ENCODE data around the gene SFT2D3.
A peak's percentile ranks its signal among the peaks of the same experiment; 100 is the strongest.

The SFT2D3 gene

DNA sequence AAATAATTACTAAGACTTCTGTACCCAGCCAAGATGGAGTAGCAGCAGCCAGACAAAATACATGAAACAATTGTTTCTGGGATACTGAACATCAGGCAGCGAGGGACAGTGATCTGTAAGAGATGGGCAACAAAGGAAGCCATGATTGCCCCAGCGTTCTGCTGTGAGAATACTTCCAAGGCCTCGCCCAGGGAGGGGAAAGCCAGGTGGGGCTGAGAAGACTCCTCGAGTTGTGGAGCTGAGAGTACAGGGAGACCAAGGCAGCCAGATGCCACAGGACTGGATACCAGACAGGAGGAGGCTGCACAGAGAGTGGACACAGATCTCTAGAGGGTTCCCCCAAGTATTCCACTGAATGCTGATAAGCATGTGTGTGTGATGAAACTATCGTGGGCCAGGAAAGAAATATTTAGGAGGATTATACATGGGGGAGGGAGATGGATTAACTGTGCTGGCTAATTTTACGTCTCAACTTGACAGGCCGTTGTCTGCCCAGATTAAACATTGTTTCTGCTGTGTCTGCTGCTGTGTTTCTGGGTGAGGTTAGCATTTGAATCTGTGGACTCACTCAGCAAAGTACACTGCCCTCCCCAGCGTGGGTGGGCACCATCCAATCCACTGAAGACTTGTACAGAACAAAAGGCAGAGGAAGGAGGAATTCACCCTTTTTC, 15.8 kb upstream of the SFT2D3 start:
- no peak for DNase-seq (ENCODE audit: low spot score)
- TF ChIP-seq, protein P1, sequence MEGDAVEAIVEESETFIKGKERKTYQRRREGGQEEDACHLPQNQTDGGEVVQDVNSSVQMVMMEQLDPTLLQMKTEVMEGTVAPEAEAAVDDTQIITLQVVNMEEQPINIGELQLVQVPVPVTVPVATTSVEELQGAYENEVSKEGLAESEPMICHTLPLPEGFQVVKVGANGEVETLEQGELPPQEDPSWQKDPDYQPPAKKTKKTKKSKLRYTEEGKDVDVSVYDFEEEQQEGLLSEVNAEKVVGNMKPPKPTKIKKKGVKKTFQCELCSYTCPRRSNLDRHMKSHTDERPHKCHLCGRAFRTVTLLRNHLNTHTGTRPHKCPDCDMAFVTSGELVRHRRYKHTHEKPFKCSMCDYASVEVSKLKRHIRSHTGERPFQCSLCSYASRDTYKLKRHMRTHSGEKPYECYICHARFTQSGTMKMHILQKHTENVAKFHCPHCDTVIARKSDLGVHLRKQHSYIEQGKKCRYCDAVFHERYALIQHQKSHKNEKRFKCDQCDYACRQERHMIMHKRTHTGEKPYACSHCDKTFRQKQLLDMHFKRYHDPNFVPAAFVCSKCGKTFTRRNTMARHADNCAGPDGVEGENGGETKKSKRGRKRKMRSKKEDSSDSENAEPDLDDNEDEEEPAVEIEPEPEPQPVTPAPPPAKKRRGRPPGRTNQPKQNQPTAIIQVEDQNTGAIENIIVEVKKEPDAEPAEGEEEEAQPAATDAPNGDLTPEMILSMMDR (IDR thresholded peaks at IDR 0.05; ENCODE audit: extremely low read depth, missing control alignments), result no peak

DNA sequence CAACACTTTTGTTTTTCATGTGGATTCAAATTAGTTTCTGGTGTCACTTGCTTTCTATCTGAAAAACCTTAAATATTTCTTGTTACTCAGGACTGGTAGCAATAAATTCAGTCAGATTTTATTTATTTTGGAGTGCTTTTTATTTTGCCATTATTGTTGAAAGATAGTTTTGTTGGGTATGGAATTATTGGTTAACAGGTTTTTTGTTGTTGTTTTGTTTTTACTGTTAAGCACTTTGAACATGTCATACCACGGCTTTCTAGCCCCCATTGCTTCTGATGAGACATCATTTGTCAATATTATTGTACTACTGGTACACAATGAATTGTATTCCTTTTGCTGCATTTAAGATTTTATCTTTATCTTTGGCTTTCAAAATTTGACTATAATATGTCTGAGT, 12.9 kb upstream of the SFT2D3 start:
- TF ChIP-seq, protein P1 (IDR thresholded peaks at IDR 0.05; ENCODE audit: extremely low read depth, missing control alignments), result no peak
- no peak for DNase-seq (ENCODE audit: low spot score)

DNA sequence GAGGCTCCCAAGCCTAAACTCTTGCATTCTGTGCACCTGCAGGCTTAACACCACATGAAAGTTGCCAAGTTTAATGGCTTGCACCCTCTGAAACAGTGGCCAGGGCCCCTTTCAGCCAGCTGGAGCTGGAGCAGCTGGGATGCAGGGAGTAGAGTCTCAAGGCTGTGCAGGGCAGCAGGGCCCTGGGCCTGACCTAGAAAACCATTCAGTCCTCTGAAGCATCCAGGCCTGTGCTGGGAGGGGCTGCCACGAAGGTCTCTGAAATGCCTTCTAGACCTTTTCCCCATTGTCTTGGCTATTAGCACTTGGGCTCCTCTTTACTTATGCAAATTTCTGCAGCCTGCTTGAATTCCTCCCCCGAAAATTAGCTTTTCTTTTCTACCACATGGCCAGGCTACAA, 10.6 kb upstream of the SFT2D3 start:
- TF ChIP-seq, protein P1 (IDR thresholded peaks at IDR 0.05; ENCODE audit: extremely low read depth, missing control alignments), result no peak
- no peak for DNase-seq (ENCODE audit: low spot score)

DNA sequence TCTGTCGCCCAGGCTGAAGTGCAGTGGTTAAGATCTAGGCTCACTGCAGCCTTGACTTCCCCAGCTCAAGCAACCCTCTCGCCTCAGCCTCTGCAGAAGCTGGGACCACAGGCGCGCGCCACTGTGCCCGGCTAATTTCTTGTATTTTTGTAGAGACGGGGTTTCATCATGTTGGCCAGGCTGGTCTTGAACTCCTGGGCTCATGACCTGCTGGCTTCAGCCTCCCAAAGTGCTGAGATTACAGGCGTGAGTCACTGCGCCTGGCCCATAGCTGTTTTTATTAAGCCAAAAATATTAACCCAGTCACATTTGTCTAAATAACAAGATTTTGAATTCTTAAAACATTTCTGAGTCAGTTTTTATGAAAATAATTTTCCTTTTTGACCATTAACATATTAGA, 6.3 kb upstream of the SFT2D3 start:
- TF ChIP-seq, protein P1 (IDR thresholded peaks at IDR 0.05; ENCODE audit: extremely low read depth, missing control alignments), result no peak
- no peak for DNase-seq (ENCODE audit: low spot score)

DNA sequence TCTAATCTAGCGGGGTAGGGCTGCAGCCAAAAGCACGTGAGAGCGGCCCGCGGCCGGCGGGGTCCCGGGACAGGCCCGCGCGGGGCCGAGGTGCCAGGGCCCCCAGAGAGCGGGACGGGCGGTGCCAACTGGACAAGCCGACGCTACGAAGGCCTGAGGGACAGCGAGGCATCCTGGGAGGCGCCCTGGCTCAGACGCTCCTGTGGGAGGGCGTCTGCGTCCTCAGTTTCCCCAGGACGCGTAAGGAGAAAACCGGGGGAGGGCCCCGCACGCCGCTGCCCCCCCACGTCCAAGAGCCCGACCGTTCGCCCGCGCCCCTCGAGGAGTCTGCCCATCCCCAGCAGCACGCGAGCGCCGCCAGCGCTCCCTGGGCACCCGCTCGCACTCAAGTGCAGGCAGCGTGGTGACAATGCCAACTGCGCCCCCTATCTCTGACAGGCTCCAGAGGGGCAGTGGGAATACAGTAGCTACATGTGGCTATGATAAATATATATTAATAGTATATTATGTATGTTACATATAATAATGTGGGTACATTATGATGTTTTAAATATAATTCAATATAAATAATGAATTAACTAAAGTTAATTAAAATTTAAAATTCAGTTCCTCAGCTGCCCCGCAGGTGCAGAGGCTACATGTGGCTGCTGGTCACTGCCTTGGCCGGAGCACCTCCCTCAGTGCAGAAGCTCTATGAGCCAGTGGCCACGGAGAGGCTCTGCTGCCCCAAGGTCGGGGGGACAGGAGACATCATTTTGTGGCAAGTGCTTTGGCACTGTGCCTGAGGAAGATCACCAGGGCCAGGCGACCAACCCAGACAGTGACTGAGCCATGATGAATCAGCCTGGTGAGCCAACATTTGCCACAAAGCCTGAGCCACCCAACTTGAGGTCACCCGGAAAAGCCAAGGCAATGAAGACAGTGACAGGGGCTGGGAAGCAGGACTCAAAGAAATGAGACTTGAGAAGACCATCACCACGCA, 5.5 kb upstream of the SFT2D3 start:
- TF ChIP-seq, protein P1 (IDR thresholded peaks at IDR 0.05; ENCODE audit: extremely low read depth, missing control alignments), result peak; percentile 9
- DNase-seq (ENCODE audit: low spot score), result peak; percentile 43

DNA sequence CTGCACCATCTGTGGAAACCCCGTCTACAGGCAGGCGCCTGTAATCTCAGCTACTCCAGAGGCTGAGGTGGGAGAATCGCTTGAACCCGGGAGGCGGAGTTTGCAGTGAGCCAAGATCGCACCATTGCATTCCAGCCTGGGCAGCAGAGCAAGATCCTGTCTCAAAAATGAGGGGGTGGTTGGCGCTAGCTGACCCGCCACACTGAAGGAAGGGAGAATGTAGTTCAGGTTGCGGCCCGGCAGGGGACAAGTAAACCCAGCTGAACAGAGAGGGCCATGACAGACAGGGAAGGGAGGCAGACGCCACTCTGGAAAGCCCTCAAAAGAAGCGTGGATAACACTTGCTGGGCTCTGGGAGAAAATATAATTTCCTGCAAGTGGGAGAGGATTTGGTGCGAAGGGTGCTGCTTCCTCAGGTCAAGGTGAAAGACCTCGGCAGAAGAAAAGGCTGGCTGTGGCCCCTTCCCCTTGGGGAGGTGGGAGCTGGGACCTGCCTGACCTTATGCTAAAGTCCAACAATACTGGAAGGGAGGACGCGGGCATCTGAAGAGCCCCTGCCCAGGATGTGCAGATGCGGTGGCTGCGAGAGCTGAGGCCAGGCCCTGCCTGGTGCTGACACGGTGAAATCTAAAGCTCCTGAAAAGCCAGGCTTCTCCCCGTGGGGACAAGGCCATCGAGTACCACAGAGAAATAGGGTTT, 3.7 kb upstream of the SFT2D3 start:
- TF ChIP-seq, protein P1 (IDR thresholded peaks at IDR 0.05; ENCODE audit: extremely low read depth, missing control alignments), result no peak
- DNase-seq (ENCODE audit: low spot score), result no peak
